Measurements from ENCODE around the gene C1orf53. TPM values are rescaled to one million over a fixed set of nuclear protein-coding genes. Genes with fewer than 3 reads are reported as not detected.

The C1orf53 gene
- total RNA-seq, 1 experiment from 2014 or later: 1.4 TPM

- ChIA-PET POLR2A (ENCODE audit: low non-redundant PET) (no interaction called here), CTCF (no interaction called here)
- BruUV-seq (replicated peaks): no TSS peak
- H3K27me3 ChIP-seq (replicated peaks; ENCODE audit: insufficient read depth, low read depth, low read length, poor library complexity): peaks cover 96% of the 10 kb centered on the region
- intact Hi-C loops (cut with micrococcal nuclease; ENCODE audit: unreplicated experiment): loop anchor here (2.0 to 10.0 kb wide), 3 partner anchors 437 to 769 kb away; no protein-coding TSS in a partner anchor
- peaks cover 18% of the 10 kb centered on the region for H3K4me1 ChIP-seq (ENCODE audit: insufficient read depth, low read length, poor library complexity, severe bottlenecking)
- no peaks in the 10 kb centered on the region for H3K36me3 ChIP-seq (ENCODE audit: insufficient read depth, low read length, poor library complexity, severe bottlenecking)
- H3K9me3 ChIP-seq (ENCODE audit: low read depth, low read length, poor library complexity, severe bottlenecking): no peaks in the 10 kb centered on the region
- H3K27ac ChIP-seq (ENCODE audit: low read depth, low read length, poor library complexity, severe bottlenecking): no peak overlapping the region
- peak overlapping the region; percentile 34 for H3K4me3 ChIP-seq (ENCODE audit: low read depth, low read length, poor library complexity, severe bottlenecking)
- TF ChIP-seq EZH2 (IDR thresholded peaks at IDR 0.05; ENCODE audit: borderline replicate concordance, low read depth, low read length, poor library complexity, severe bottlenecking) (peak; percentile 77), CTCF (conservative IDR thresholded peaks at IDR 0.05; ENCODE audit: low read depth, low read length) (no peak)
- DNase-seq (ENCODE audit: low spot score): peak; percentile 31
Measured at GRCh38 chr1:197917805-197918651, 15.6 kb downstream of the C1orf53 start.

DNA sequence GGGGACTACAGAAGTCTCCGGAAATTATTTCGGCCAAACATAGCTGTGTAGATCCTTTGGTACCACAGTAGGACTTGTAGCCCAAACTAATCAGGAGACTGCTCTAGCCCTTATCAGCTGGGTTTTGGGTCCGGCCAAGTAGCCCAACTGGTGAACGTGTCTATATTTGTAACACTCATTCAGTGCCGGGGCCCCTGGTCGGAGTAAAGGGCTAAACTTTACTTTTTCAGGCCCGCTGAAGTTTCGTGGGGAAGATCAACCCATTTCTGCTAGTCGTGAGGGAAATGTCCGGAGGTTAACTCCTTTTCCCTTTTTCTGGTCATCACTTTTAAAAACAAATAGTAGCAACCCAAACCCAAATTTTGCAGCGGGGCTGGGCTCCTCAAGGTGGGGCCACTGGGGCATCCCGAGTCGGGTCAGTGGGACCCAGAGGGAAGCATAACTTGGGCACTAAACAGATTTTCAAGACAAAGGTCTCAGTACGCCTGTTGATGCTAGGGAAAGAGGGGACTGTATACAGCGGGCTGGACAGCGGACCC is 16.4 kb downstream of the C1orf53 start:
- Histone ChIP-seq H3K27me3 (replicated peaks; ENCODE audit: insufficient read depth, low read depth, low read length, poor library complexity) (peaks cover 88% of the 10 kb centered on the region), H3K9me3 (ENCODE audit: low read depth, low read length, poor library complexity, severe bottlenecking) (no peaks in the 10 kb centered on the region), H3K4me3 (ENCODE audit: low read depth, low read length, poor library complexity, severe bottlenecking) (no peak overlapping the region), H3K4me1 (ENCODE audit: insufficient read depth, low read length, poor library complexity, severe bottlenecking) (peaks cover 18% of the 10 kb centered on the region), H3K27ac (ENCODE audit: low read depth, low read length, poor library complexity, severe bottlenecking) (no peak overlapping the region), H3K36me3 (ENCODE audit: insufficient read depth, low read length, poor library complexity, severe bottlenecking) (no peaks in the 10 kb centered on the region)
- no peak for DNase-seq (ENCODE audit: low spot score)
- ChIA-PET CTCF (no interaction called here), POLR2A (ENCODE audit: low non-redundant PET) (no interaction called here)
- TF ChIP-seq CTCF (conservative IDR thresholded peaks at IDR 0.05; ENCODE audit: low read depth, low read length): no peak
- intact Hi-C loops (cut with micrococcal nuclease; ENCODE audit: unreplicated experiment): loop anchor here (5.0 to 10.0 kb wide), 2 partner anchors 436 to 768 kb away; no protein-coding TSS in a partner anchor
- no TSS peak for BruUV-seq (replicated peaks)

- no TSS peak for BruUV-seq (replicated peaks)
- Histone ChIP-seq H3K4me3 (ENCODE audit: low read depth, low read length, poor library complexity, severe bottlenecking) (no peak overlapping the region), H3K27ac (ENCODE audit: low read depth, low read length, poor library complexity, severe bottlenecking) (no peak overlapping the region), H3K4me1 (ENCODE audit: insufficient read depth, low read length, poor library complexity, severe bottlenecking) (peaks cover 18% of the 10 kb centered on the region), H3K36me3 (ENCODE audit: insufficient read depth, low read length, poor library complexity, severe bottlenecking) (no peaks in the 10 kb centered on the region), H3K27me3 (replicated peaks; ENCODE audit: insufficient read depth, low read depth, low read length, poor library complexity) (peaks cover 81% of the 10 kb centered on the region), H3K9me3 (ENCODE audit: low read depth, low read length, poor library complexity, severe bottlenecking) (no peaks in the 10 kb centered on the region)
- intact Hi-C loops (cut with micrococcal nuclease; ENCODE audit: unreplicated experiment): loop anchor here (5.0 to 10.0 kb wide), 2 partner anchors 435 to 768 kb away; no protein-coding TSS in a partner anchor
- no peak for DNase-seq (ENCODE audit: low spot score)
- CTCF ChIA-PET: no interaction called here
- TF ChIP-seq CTCF (conservative IDR thresholded peaks at IDR 0.05; ENCODE audit: low read depth, low read length) (no peak), EZH2 (IDR thresholded peaks at IDR 0.05; ENCODE audit: borderline replicate concordance, low read depth, low read length, poor library complexity, severe bottlenecking) (peak; percentile 18)
- POLR2A ChIA-PET (ENCODE audit: low non-redundant PET): no interaction called here
Measured at GRCh38 chr1:197919346-197920066, 17.1 kb downstream of the C1orf53 start.
